Progenitor cell of endocrine pancreas (in vitro differentiated cells): ENCODE results near the gene LY6G6D. TPM values are rescaled to one million over a fixed set of nuclear protein-coding genes. Genes with fewer than 3 reads are reported as not detected.

ENCODE experiments used
- DNase-seq: peaks from one replicate; pipeline ENCODE4 v3.0.0; 2021; ENCODE audit warnings: low spot score; ENCODE audit not compliant: unreplicated experiment
- H3K27ac Mint-ChIP-seq: 2 replicates; pipeline ENCODE4 v1.8.0; 2021; ENCODE audit warnings: mild to moderate bottlenecking, moderate library complexity, mixed read lengths
- H3K27me3 Mint-ChIP-seq: 2 replicates; pipeline ENCODE4 v1.8.0; 2021; ENCODE audit warnings: mixed read lengths
- H3K36me3 Mint-ChIP-seq: 2 replicates; pipeline ENCODE4 v1.8.0; 2022; ENCODE audit warnings: mixed read lengths; ENCODE audit not compliant: insufficient read depth
- H3K4me1 Mint-ChIP-seq: 2 replicates; pipeline ENCODE4 v1.8.0; 2021; ENCODE audit warnings: low read depth, mixed read lengths
- H3K4me3 Mint-ChIP-seq: 2 replicates; pipeline ENCODE4 v1.8.0; 2021; ENCODE audit warnings: low read depth, mild to moderate bottlenecking, moderate library complexity, mixed read lengths
- H3K9me3 Mint-ChIP-seq: 2 replicates; pipeline ENCODE4 v1.8.0; 2021; ENCODE audit warnings: low read depth, mixed read lengths
- CTCF ChIP-seq: fragments of 200-600 bp; sonication (generic); IDR thresholded peaks from one replicate; pipeline ENCODE4 v1.5.0; 2021; ENCODE audit warnings: antibody characterized with exemption, mild to moderate bottlenecking; ENCODE audit not compliant: unreplicated experiment
- total RNA-seq: library from RNA; stranded (reverse); gene quantifications from 2 replicates; pipeline ENCODE4 v1.2.1, GENCODE V29; 2021

The LY6G6D gene
- total RNA-seq, 1 donor from 2014 or later, result not detected

- Mint-ChIP-seq H3K4me3 (peak overlapping the region; percentile 61), H3K27me3 (no peaks in the 10 kb centered on the region), H3K4me1 (peaks cover 14% of the 10 kb centered on the region), H3K27ac (no peak overlapping the region), H3K36me3 (peaks cover 44% of the 10 kb centered on the region), H3K9me3 (no peaks in the 10 kb centered on the region)
- no peak for DNase-seq
- no peak for TF ChIP-seq CTCF
Measured at GRCh38 chr6:31727034-31727716, 12.0 kb downstream of the LY6G6D start.

- no peak for DNase-seq
- Mint-ChIP-seq H3K27ac (peak overlapping the region; percentile 56), H3K9me3 (no peaks in the 10 kb centered on the region), H3K4me3 (peak overlapping the region; percentile 98), H3K27me3 (no peaks in the 10 kb centered on the region), H3K4me1 (peaks cover 14% of the 10 kb centered on the region), H3K36me3 (peaks cover 46% of the 10 kb centered on the region)
- no peak for TF ChIP-seq CTCF
Measured at GRCh38 chr6:31727717-31728671, 12.8 kb downstream of the LY6G6D start.

- peaks cover 19% of the 10 kb centered on the region for H3K4me1 Mint-ChIP-seq
- no peak for DNase-seq
- peak within 1 kb of the TSS; percentile 98 for H3K4me3 Mint-ChIP-seq
- peak; percentile 65 for TF ChIP-seq CTCF
- H3K36me3 Mint-ChIP-seq, result peaks cover 54% of the 10 kb centered on the region
- H3K27ac Mint-ChIP-seq, result peak within 1 kb of the TSS; percentile 96
- no peaks in the 10 kb centered on the region for H3K9me3 Mint-ChIP-seq
- no peaks in the 10 kb centered on the region for H3K27me3 Mint-ChIP-seq
Measured at GRCh38 chr6:31728767-31729514, 13.8 kb downstream of the LY6G6D start, which contains the start of gene DDAH2. Gene DDAH2, minus strand, starts transcription at chr6:31729299. Its CDS starts 138 bp downstream, at chr6:31729161.

- no peaks in the 10 kb centered on the region for H3K27me3 Mint-ChIP-seq
- H3K36me3 Mint-ChIP-seq, result peaks cover 50% of the 10 kb centered on the region
- H3K9me3 Mint-ChIP-seq, result no peaks in the 10 kb centered on the region
- H3K4me1 Mint-ChIP-seq, result peaks cover 23% of the 10 kb centered on the region
- TF ChIP-seq CTCF, result peak; percentile 21
- H3K4me3 Mint-ChIP-seq, result peak overlapping the region; percentile 98
- DNase-seq, result peak; percentile 75
- peak overlapping the region; percentile 96 for H3K27ac Mint-ChIP-seq
Measured at GRCh38 chr6:31729515-31729978, 14.4 kb downstream of the LY6G6D start.
